H9 (cell line): Measurements from ENCODE around the gene RASA3. TPM values are rescaled to one million over a fixed set of nuclear protein-coding genes. Genes with fewer than 3 reads are reported as not detected.
A peak's percentile ranks its signal among the peaks of the same experiment; 100 is the strongest.

Experiments used
- DNase-seq: peaks from one replicate; pipeline ENCODE4 v3.0.0-alpha.2; 2017
- H2AFZ ChIP-seq: one replicate; pipeline ENCODE4 v1.6.1; 2013; ENCODE audit warnings: mild to moderate bottlenecking, low read length, control low read depth, moderate library complexity
- H2AK5ac ChIP-seq: 2 replicates; pipeline ENCODE4 v1.6.1; 2013; ENCODE audit warnings: low read length, control low read depth, mixed read lengths; ENCODE audit not compliant: insufficient read length
- H2BK120ac ChIP-seq: one replicate; pipeline ENCODE4 v1.6.1; 2013; ENCODE audit warnings: low read depth, mild to moderate bottlenecking, low read length, control low read depth, inconsistent platforms; ENCODE audit not compliant: poor library complexity, severe bottlenecking
- H2BK12ac ChIP-seq: 2 replicates; pipeline ENCODE4 v1.6.1; 2013; ENCODE audit warnings: low read length, control low read depth, mixed read lengths, low read depth; ENCODE audit not compliant: insufficient read length
- H2BK15ac ChIP-seq: 2 replicates; pipeline ENCODE4 v1.6.1; 2013; ENCODE audit warnings: low read depth, low read length, control low read depth
- H2BK20ac ChIP-seq: one replicate; pipeline ENCODE4 v1.6.1; 2013; ENCODE audit warnings: low read depth, mild to moderate bottlenecking, low read length, control low read depth, inconsistent platforms; ENCODE audit not compliant: poor library complexity, severe bottlenecking
- H2BK5ac ChIP-seq: 2 replicates; pipeline ENCODE4 v1.6.1; 2013; ENCODE audit warnings: low read length, control low read depth, mixed read lengths; ENCODE audit not compliant: insufficient read length
- H3K14ac ChIP-seq: 2 replicates; pipeline ENCODE4 v1.6.1; 2013; ENCODE audit warnings: low read length, control low read depth; ENCODE audit not compliant: insufficient read depth
- H3K18ac ChIP-seq: 2 replicates; pipeline ENCODE4 v1.6.1; 2013; ENCODE audit warnings: low read depth, mild to moderate bottlenecking, mixed read lengths, low read length, control low read depth; ENCODE audit not compliant: insufficient read length
- H3K23ac ChIP-seq: 2 replicates; pipeline ENCODE4 v1.6.1; 2013; ENCODE audit warnings: low read length, control low read depth, mixed read lengths, low read depth; ENCODE audit not compliant: insufficient read length
- H3K23me2 ChIP-seq: 2 replicates; pipeline ENCODE4 v1.6.1; 2013; ENCODE audit warnings: low read depth, mild to moderate bottlenecking, mixed read lengths, low read length, control low read depth; ENCODE audit not compliant: insufficient read length, poor library complexity, severe bottlenecking
- H3K27ac ChIP-seq: 2 replicates; pipeline ENCODE4 v1.5.1; 2013; ENCODE audit warnings: low read length, control low read depth, mixed read lengths, low read depth; ENCODE audit not compliant: insufficient read length
- H3K27me3 ChIP-seq: 2 replicates; pipeline ENCODE4 v1.6.1; 2013; ENCODE audit warnings: low read length, control low read depth, inconsistent platforms; ENCODE audit not compliant: insufficient read depth
- H3K4ac ChIP-seq: 2 replicates; pipeline ENCODE4 v1.6.1; 2013; ENCODE audit warnings: low read depth, mild to moderate bottlenecking, control low read depth, inconsistent platforms, low read length, moderate library complexity
- H3K4me1 ChIP-seq: 2 replicates; pipeline ENCODE4 v1.6.1; 2013; ENCODE audit warnings: low read length, control low read depth, inconsistent platforms; ENCODE audit not compliant: insufficient read depth
- H3K4me2 ChIP-seq: 2 replicates; pipeline ENCODE4 v1.6.1; 2013; ENCODE audit warnings: low read length, control low read depth, mixed read lengths; ENCODE audit not compliant: insufficient read length, insufficient read depth
- H3K56ac ChIP-seq: 2 replicates; pipeline ENCODE4 v1.6.1; 2013; ENCODE audit warnings: low read depth, mild to moderate bottlenecking, mixed read lengths, low read length, control low read depth; ENCODE audit not compliant: insufficient read length
- H3K79me1 ChIP-seq: 2 replicates; pipeline ENCODE4 v1.6.1; 2013; ENCODE audit warnings: low read depth, mild to moderate bottlenecking, moderate library complexity, low read length, control low read depth, inconsistent platforms; ENCODE audit not compliant: insufficient read depth, poor library complexity, severe bottlenecking
- H3K79me2 ChIP-seq: 2 replicates; pipeline ENCODE4 v1.6.1; 2013; ENCODE audit warnings: low read length, control low read depth, inconsistent platforms; ENCODE audit not compliant: insufficient read depth
- H3K9ac ChIP-seq: 2 replicates; pipeline ENCODE4 v1.6.1; 2013; ENCODE audit warnings: low read length, control low read depth, mixed read lengths; ENCODE audit not compliant: insufficient read length; ENCODE audit errors: extremely low read depth
- H3K9me3 ChIP-seq: one replicate; pipeline ENCODE4 v1.6.1; 2013; ENCODE audit warnings: low read depth, low read length, inconsistent platforms; ENCODE audit not compliant: control insufficient read depth
- H3T11ph ChIP-seq: one replicate; pipeline ENCODE4 v1.6.1; 2013; ENCODE audit warnings: mild to moderate bottlenecking, low read length, control low read depth, inconsistent platforms
- H4K20me1 ChIP-seq: one replicate; pipeline ENCODE4 v1.6.1; 2013; ENCODE audit not compliant: control insufficient read depth, insufficient read length, insufficient read depth
- H4K5ac ChIP-seq: 2 replicates; pipeline ENCODE4 v1.6.1; 2013; ENCODE audit warnings: low read depth, mild to moderate bottlenecking, mixed read lengths, low read length, control low read depth; ENCODE audit not compliant: insufficient read length
- H4K8ac ChIP-seq: replicated peaks from 2 replicates; pipeline ENCODE4 v1.6.1; 2013; ENCODE audit warnings: low read length, control low read depth, mixed read lengths, low read depth; ENCODE audit not compliant: insufficient read length
- H4K91ac ChIP-seq: 2 replicates; pipeline ENCODE4 v1.6.1; 2013; ENCODE audit warnings: low read depth, mild to moderate bottlenecking, moderate library complexity, mixed read lengths, low read length, control low read depth; ENCODE audit not compliant: insufficient read length
- H3K27ac Mint-ChIP-seq, 3 experiments: 2 replicates in 2 of 3; 3 replicates in 1 of 3; pipeline ENCODE4 v1.8.0; 2020 to 2021; ENCODE audit warnings: mixed read lengths in 3 of 3, mild to moderate bottlenecking in 1 of 3, moderate library complexity in 1 of 3
- H3K27me3 Mint-ChIP-seq: 2 replicates; pipeline ENCODE4 v1.8.0; 2021; ENCODE audit warnings: low read depth, mild to moderate bottlenecking, moderate library complexity, mixed read lengths
- H3K36me3 Mint-ChIP-seq, 3 experiments: 2 replicates in 2 of 3; 3 replicates in 1 of 3; pipeline ENCODE4 v1.8.0; 2020 to 2021; ENCODE audit warnings: low read depth in 3 of 3, mixed read lengths in 3 of 3; ENCODE audit not compliant: insufficient read depth in 1 of 3
- H3K4me1 Mint-ChIP-seq, 2 experiments: 2 replicates each; pipeline ENCODE4 v1.8.0; 2020; ENCODE audit warnings: mixed read lengths in 2 of 2
- H3K4me3 Mint-ChIP-seq, 2 experiments: 2 replicates in 1 of 2; 3 replicates in 1 of 2; pipeline ENCODE4 v1.8.0; 2020 to 2021; ENCODE audit warnings: mild to moderate bottlenecking in 2 of 2, mixed read lengths in 2 of 2, moderate library complexity in 1 of 2
- H3K9me3 Mint-ChIP-seq, 2 experiments: 2 replicates in 1 of 2; 3 replicates in 1 of 2; pipeline ENCODE4 v1.8.0; 2020; ENCODE audit warnings: mild to moderate bottlenecking in 2 of 2, mixed read lengths in 2 of 2, moderate library complexity in 1 of 2
- WGBS: extraction: QIAGEN DNeasy Blood & Tissue Kit; methylation state at CpG from one replicate; pipeline ENCODE4 v1.1.7; 2013; ENCODE audit warnings: missing lambda C conversion rate, low lambda C conversion rate, mixed read lengths; ENCODE audit not compliant: insufficient read length; ENCODE audit errors: extremely low coverage; 5-methylcytosine and 5-hydroxymethylcytosine counted together
- total RNA-seq: library from RNA; stranded (reverse); gene quantifications from 2 replicates; pipeline ENCODE4 v1.2.1, GENCODE V29; 2021
- TF ChIP-seq, protein P1 (sequence below): fragments of 200-600 bp; sonication (generic); conservative IDR thresholded peaks from 3 replicates; pipeline ENCODE4 v1.8.0; 2021; ENCODE audit warnings: antibody characterized with exemption, mild to moderate bottlenecking

RASA3 gene
- total RNA-seq, 1 experiment from 2014 or later: 12.3 TPM

GRCh38 chr13:114141261-114141996, 9.0 kb upstream of the RASA3 start:
- Histone ChIP-seq H3K23me2 (no peaks in the 10 kb centered on the region), H2BK15ac (no peak overlapping the region), H2AFZ (no peak overlapping the region), H2BK20ac (no peak overlapping the region), H4K91ac (no peak overlapping the region), H4K5ac (peak overlapping the region; percentile 3), H3K14ac (no peak overlapping the region), H3K23ac (no peak overlapping the region), H2BK12ac (no peak overlapping the region), H3K18ac (peak overlapping the region; percentile 11), H3K79me2 (no peaks in the 10 kb centered on the region), H3K27ac (no peak overlapping the region), H3K4me2 (no peak overlapping the region), H3K9me3 (no peaks in the 10 kb centered on the region), H2BK5ac (peak overlapping the region; percentile 6), H2AK5ac (no peak overlapping the region), H3K4me1 (no peaks in the 10 kb centered on the region; the same call in 1 of the 2 replicates), H3T11ph (no peak overlapping the region), H3K9ac (no peak overlapping the region), H3K27me3 (no peaks in the 10 kb centered on the region), H3K79me1 (no peaks in the 10 kb centered on the region), H3K56ac (no peak overlapping the region), H3K4ac (no peak overlapping the region), H4K8ac (peak overlapping the region; percentile 7), H4K20me1 (no peaks in the 10 kb centered on the region), H2BK120ac (no peak overlapping the region)
- Mint-ChIP-seq H3K27ac (no peak overlapping the region), H3K27me3 (no peaks in the 10 kb centered on the region), H3K4me3 (no peak overlapping the region), H3K4me1 (peaks cover 3% of the 10 kb centered on the region in 2 experiments; a peak in 2 of 4 replicates), H3K9me3 (peaks cover 4% of the 10 kb centered on the region in 2 experiments; a peak in 3 of 5 replicates), H3K36me3 (peaks cover 0 to 6% (median 0%) of the 10 kb centered on the region in 3 experiments; a peak in 3 of 7 replicates)
- WGBS: 93% methylated on average over 6 of the region's 15 CpGs
- no peak for DNase-seq
- TF ChIP-seq, protein P1, sequence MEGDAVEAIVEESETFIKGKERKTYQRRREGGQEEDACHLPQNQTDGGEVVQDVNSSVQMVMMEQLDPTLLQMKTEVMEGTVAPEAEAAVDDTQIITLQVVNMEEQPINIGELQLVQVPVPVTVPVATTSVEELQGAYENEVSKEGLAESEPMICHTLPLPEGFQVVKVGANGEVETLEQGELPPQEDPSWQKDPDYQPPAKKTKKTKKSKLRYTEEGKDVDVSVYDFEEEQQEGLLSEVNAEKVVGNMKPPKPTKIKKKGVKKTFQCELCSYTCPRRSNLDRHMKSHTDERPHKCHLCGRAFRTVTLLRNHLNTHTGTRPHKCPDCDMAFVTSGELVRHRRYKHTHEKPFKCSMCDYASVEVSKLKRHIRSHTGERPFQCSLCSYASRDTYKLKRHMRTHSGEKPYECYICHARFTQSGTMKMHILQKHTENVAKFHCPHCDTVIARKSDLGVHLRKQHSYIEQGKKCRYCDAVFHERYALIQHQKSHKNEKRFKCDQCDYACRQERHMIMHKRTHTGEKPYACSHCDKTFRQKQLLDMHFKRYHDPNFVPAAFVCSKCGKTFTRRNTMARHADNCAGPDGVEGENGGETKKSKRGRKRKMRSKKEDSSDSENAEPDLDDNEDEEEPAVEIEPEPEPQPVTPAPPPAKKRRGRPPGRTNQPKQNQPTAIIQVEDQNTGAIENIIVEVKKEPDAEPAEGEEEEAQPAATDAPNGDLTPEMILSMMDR: no peak
